NOMO-1 treated with DMSO at 0.1 percent for 48 hours (cell line): ENCODE results near the gene INMT.
A peak's percentile ranks its signal among the peaks of the same experiment; 100 is the strongest.

ENCODE experiments used
- DNase-seq: peaks from one replicate; lab custom pipeline; 2025; ENCODE audit not compliant: unreplicated experiment; lab: John Stamatoyannopoulos, UW

Gene INMT

GRCh38 chr7:30750683-30751650 is 968 bp upstream of the INMT start:
- no peak for DNase-seq

- DNase-seq = no peak
Measured at GRCh38 chr7:30752484-30752883, 549 bp downstream of the INMT start.

- DNase-seq = no peak
Measured at GRCh38 chr7:30752979-30753378, 1.0 kb downstream of the INMT start.

- DNase-seq = no peak
Measured at GRCh38 chr7:30754315-30754877, 2.5 kb downstream of the INMT start.

GRCh38 chr7:30755384-30756154 is 3.6 kb downstream of the INMT start:
- no peak for DNase-seq

- DNase-seq = no peak
Measured at GRCh38 chr7:30757342-30757692, 5.4 kb downstream of the INMT start.

GRCh38 chr7:30760514-30761213 is 8.7 kb downstream of the INMT start:
- no peak for DNase-seq

- no peak for DNase-seq
Measured at GRCh38 chr7:30761214-30762156, 9.6 kb downstream of the INMT start.

GRCh38 chr7:30764030-30764975 is 12.4 kb downstream of the INMT start:
- no peak for DNase-seq

- no peak for DNase-seq
Measured at GRCh38 chr7:30765408-30765807, 13.5 kb downstream of the INMT start.

- DNase-seq = no peak
Measured at GRCh38 chr7:30770845-30771173, 18.9 kb downstream of the INMT start.

- DNase-seq = peak; percentile 65
Measured at GRCh38 chr7:30771174-30771879, 19.4 kb downstream of the INMT start, which contains the start of gene MINDY4. Gene MINDY4, plus strand, starts transcription at chr7:30771417. Its CDS starts 77 bp downstream, at chr7:30771494.

GRCh38 chr7:30771880-30772425 is 20.0 kb downstream of the INMT start:
- peak; percentile 38 for DNase-seq

- no peak for DNase-seq
Measured at GRCh38 chr7:30772984-30773383, 21.0 kb downstream of the INMT start.

- DNase-seq = no peak
Measured at GRCh38 chr7:30775992-30776391, 24.1 kb downstream of the INMT start.

GRCh38 chr7:30776971-30777370 is 25.0 kb downstream of the INMT start:
- DNase-seq = no peak

- DNase-seq = no peak
Measured at GRCh38 chr7:30778255-30779025, 26.5 kb downstream of the INMT start.
